HUES64 (cell line): ENCODE results near the gene MINDY1.

Source experiments
- H3K27ac ChIP-seq: 2 replicates; pipeline ENCODE4 v1.7.0; 2013; ENCODE audit warnings: low read depth, low read length, inconsistent platforms
- H3K27me3 ChIP-seq: 2 replicates; pipeline ENCODE4 v1.6.1; 2013; ENCODE audit warnings: mild to moderate bottlenecking, low read length; ENCODE audit not compliant: insufficient read depth
- H3K36me3 ChIP-seq: 2 replicates; pipeline ENCODE4 v1.6.1; 2013; ENCODE audit warnings: mild to moderate bottlenecking, low read length; ENCODE audit not compliant: insufficient read depth
- H3K4me1 ChIP-seq: 2 replicates; pipeline ENCODE4 v1.6.1; 2013; ENCODE audit warnings: mild to moderate bottlenecking, low read length, moderate library complexity; ENCODE audit not compliant: insufficient read depth
- H3K4me3 ChIP-seq: 2 replicates; pipeline ENCODE4 v1.5.1; 2013; ENCODE audit warnings: mild to moderate bottlenecking, low read length, moderate library complexity
- H3K9ac ChIP-seq: 2 replicates; pipeline ENCODE4 v1.6.1; 2013; ENCODE audit warnings: mild to moderate bottlenecking, low read depth, low read length
- H3K9me3 ChIP-seq: 2 replicates; pipeline ENCODE4 v1.6.1; 2013; ENCODE audit warnings: low read depth, low read length; ENCODE audit not compliant: insufficient read depth
- WGBS: fragments of 150-250, 120-280 bp; methylation state at CpG from one replicate; pipeline ENCODE4 v1.1.7; 2013; ENCODE audit warnings: missing lambda C conversion rate; 5-methylcytosine and 5-hydroxymethylcytosine counted together

MINDY1 gene

GRCh38 chr1:150981805-150982712, 24.6 kb downstream of the MINDY1 start, which contains the start of gene ANXA9:
ANXA9 (plus strand) TSS chr1:150982292; CDS start chr1:150983106, 814 bp downstream.
- no peak within 1 kb of the TSS for H3K4me3 ChIP-seq
- H3K4me1 ChIP-seq, result peaks cover 34% of the 10 kb centered on the region
- H3K27me3 ChIP-seq, result no peaks in the 10 kb centered on the region
- 80% methylated on average over 12 of the region's 12 CpGs for WGBS
- no peaks in the 10 kb centered on the region for H3K36me3 ChIP-seq
- H3K9ac ChIP-seq, result peak within 1 kb of the TSS; percentile 41; the same call in 1 of the 2 replicates
- H3K9me3 ChIP-seq, result no peaks in the 10 kb centered on the region
- H3K27ac ChIP-seq, result peak within 1 kb of the TSS; percentile 50

- Histone ChIP-seq H3K4me3 (0 out of 2 replicates have a peak overlapping the region, but pooled peaks have one; percentile 10), H3K9ac (peak overlapping the region; percentile 41), H3K9me3 (no peaks in the 10 kb centered on the region), H3K27ac (peak overlapping the region; percentile 80), H3K36me3 (no peaks in the 10 kb centered on the region), H3K4me1 (peaks cover 41% of the 10 kb centered on the region), H3K27me3 (no peaks in the 10 kb centered on the region)
- WGBS, result 21% methylated on average over 6 of the region's 6 CpGs
Measured at GRCh38 chr1:150981177-150981804, 25.4 kb downstream of the MINDY1 start.

- Histone ChIP-seq H3K9me3 (no peaks in the 10 kb centered on the region), H3K27me3 (no peaks in the 10 kb centered on the region), H3K4me3 (peak overlapping the region; percentile 12; the same call in 1 of the 2 replicates), H3K9ac (no peak overlapping the region), H3K27ac (peak overlapping the region; percentile 39; the same call in 1 of the 2 replicates), H3K36me3 (no peaks in the 10 kb centered on the region), H3K4me1 (peaks cover 47% of the 10 kb centered on the region)
- WGBS, result 53% methylated on average over 20 of the region's 23 CpGs
Measured at GRCh38 chr1:150979092-150980056, 27.3 kb downstream of the MINDY1 start.

- Histone ChIP-seq H3K9ac (peak overlapping the region; percentile 22; the same call in 1 of the 2 replicates), H3K27ac (peak overlapping the region; percentile 13; the same call in 1 of the 2 replicates), H3K9me3 (no peaks in the 10 kb centered on the region), H3K27me3 (no peaks in the 10 kb centered on the region), H3K36me3 (0 out of 2 replicates have a peak, but pooled peaks cover 4% of the 10 kb centered on the region), H3K4me1 (peaks cover 54% of the 10 kb centered on the region), H3K4me3 (peak overlapping the region; percentile 3; the same call in 1 of the 2 replicates)
- 39% methylated on average over 11 of the region's 11 CpGs for WGBS
Measured at GRCh38 chr1:150976879-150977694, 29.6 kb downstream of the MINDY1 start.

- H3K4me1 ChIP-seq, result peaks cover 53% of the 10 kb centered on the region
- 63% methylated on average over 9 of the region's 9 CpGs for WGBS
Measured at GRCh38 chr1:150976401-150976821, 30.3 kb downstream of the MINDY1 start.

GRCh38 chr1:150974580-150975478, 31.9 kb downstream of the MINDY1 start, which contains the start of gene CERS2:
CERS2 (minus strand) TSS chr1:150974835; CDS start chr1:150969090, 5,745 bp downstream.
- H3K4me1 ChIP-seq, result peaks cover 57% of the 10 kb centered on the region
- no peaks in the 10 kb centered on the region for H3K9me3 ChIP-seq
- WGBS, result 2% methylated on average over 104 of the region's 106 CpGs
- H3K36me3 ChIP-seq, result 0 out of 2 replicates have a peak, but pooled peaks cover 4% of the 10 kb centered on the region
- peak within 1 kb of the TSS; percentile 61; the same call in 1 of the 2 replicates for H3K27ac ChIP-seq
- H3K27me3 ChIP-seq, result no peaks in the 10 kb centered on the region
- H3K4me3 ChIP-seq, result peak within 1 kb of the TSS; percentile 75
- H3K9ac ChIP-seq, result peak within 1 kb of the TSS; percentile 87

More at GRCh38 chr1:150976401-150976821, 30.3 kb downstream of the MINDY1 start:
- Histone ChIP-seq H3K27ac (no peak overlapping the region; the same call in 1 of the 2 replicates), H3K27me3 (no peaks in the 10 kb centered on the region), H3K36me3 (0 out of 2 replicates have a peak, but pooled peaks cover 4% of the 10 kb centered on the region), H3K4me3 (no peak overlapping the region), H3K9me3 (no peaks in the 10 kb centered on the region), H3K9ac (peak overlapping the region; percentile 22; the same call in 1 of the 2 replicates)

GRCh38 chr1:150973836-150974579, 32.7 kb downstream of the MINDY1 start:
- H3K9ac ChIP-seq, result peak overlapping the region; percentile 87
- H3K4me1 ChIP-seq, result peaks cover 50% of the 10 kb centered on the region
- H3K9me3 ChIP-seq, result no peaks in the 10 kb centered on the region
- H3K4me3 ChIP-seq, result peak overlapping the region; percentile 75
- H3K27me3 ChIP-seq, result no peaks in the 10 kb centered on the region
- peak overlapping the region; percentile 61; the same call in 1 of the 2 replicates for H3K27ac ChIP-seq
- peaks cover 8% of the 10 kb centered on the region; the same call in 1 of the 2 replicates for H3K36me3 ChIP-seq
- under 1% methylated on average over 67 of the region's 67 CpGs for WGBS

- Histone ChIP-seq H3K4me1 (peaks cover 49% of the 10 kb centered on the region), H3K36me3 (peaks cover 15% of the 10 kb centered on the region), H3K4me3 (peak overlapping the region; percentile 75), H3K27me3 (no peaks in the 10 kb centered on the region), H3K27ac (peak overlapping the region; percentile 47; the same call in 1 of the 2 replicates), H3K9me3 (no peaks in the 10 kb centered on the region), H3K9ac (peak overlapping the region; percentile 87)
- WGBS, result 25% methylated on average over 15 of the region's 15 CpGs
Measured at GRCh38 chr1:150973258-150973835, 33.4 kb downstream of the MINDY1 start.
